Bronchial epithelial cell (primary cell): Measurements from ENCODE around the gene GFRAL. TPM values are rescaled to one million over a fixed set of nuclear protein-coding genes. Genes with fewer than 3 reads are reported as not detected.

Source experiments
- DNase-seq: peaks from one replicate; pipeline ENCODE4 v3.0.0-alpha.2; 2010; ENCODE audit warnings: low read depth
- FAIRE-seq: peaks from 2 replicates; lab custom pipeline; 2011; peaks lifted over from hg19 to GRCh38; lab: Jason Lieb, UNC
- H3K27me3 ChIP-seq: 2 replicates; pipeline ENCODE4 v1.5.1; 2011; ENCODE audit warnings: low read length; ENCODE audit not compliant: control insufficient read depth, insufficient read depth
- H3K36me3 ChIP-seq: 2 replicates; pipeline ENCODE4 v1.5.1; 2011; ENCODE audit warnings: low read length; ENCODE audit not compliant: control insufficient read depth, insufficient read depth
- H3K4me3 ChIP-seq: 2 replicates; pipeline ENCODE4 v1.5.1; 2011; ENCODE audit warnings: mild to moderate bottlenecking, low read depth, low read length, control low read depth
- total RNA-seq: library from RNA; depleted of rRNA; stranded (reverse); fragments of >200 nt; gene quantifications from 2 replicates; pipeline ENCODE4 v1.2.1, GENCODE V29; 2014
- TF ChIP-seq, protein P1 (sequence below): IDR thresholded peaks from 2 replicates; pipeline ENCODE4 v1.5.1; 2011; ENCODE audit warnings: mild to moderate bottlenecking, moderate library complexity, low read length, control low read depth, inconsistent platforms; ENCODE audit not compliant: insufficient read depth, severe bottlenecking

Gene GFRAL
- total RNA-seq, 1 donor from 2014 or later = not detected

DNA sequence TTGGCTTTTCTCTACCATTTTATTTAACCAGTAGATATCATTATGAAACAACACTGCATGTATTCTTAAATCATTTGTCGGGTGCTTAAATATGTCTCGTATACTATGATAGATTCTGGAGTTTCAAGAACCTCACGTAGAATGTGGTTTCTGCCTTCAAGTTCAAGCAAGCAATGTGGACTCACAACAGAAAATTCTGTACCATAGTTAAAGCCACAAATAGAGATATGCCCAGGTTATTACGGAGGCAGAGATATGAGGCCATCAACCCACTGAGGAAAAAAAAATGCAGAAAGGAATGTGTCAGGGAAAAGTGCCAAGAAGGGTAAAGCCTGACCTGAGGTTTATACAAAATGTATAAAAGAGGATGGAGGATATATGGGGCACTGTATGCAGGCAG is 109.9 kb downstream of the GFRAL start:
- no peak overlapping the region for H3K4me3 ChIP-seq
- TF ChIP-seq, protein P1, sequence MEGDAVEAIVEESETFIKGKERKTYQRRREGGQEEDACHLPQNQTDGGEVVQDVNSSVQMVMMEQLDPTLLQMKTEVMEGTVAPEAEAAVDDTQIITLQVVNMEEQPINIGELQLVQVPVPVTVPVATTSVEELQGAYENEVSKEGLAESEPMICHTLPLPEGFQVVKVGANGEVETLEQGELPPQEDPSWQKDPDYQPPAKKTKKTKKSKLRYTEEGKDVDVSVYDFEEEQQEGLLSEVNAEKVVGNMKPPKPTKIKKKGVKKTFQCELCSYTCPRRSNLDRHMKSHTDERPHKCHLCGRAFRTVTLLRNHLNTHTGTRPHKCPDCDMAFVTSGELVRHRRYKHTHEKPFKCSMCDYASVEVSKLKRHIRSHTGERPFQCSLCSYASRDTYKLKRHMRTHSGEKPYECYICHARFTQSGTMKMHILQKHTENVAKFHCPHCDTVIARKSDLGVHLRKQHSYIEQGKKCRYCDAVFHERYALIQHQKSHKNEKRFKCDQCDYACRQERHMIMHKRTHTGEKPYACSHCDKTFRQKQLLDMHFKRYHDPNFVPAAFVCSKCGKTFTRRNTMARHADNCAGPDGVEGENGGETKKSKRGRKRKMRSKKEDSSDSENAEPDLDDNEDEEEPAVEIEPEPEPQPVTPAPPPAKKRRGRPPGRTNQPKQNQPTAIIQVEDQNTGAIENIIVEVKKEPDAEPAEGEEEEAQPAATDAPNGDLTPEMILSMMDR = no peak
- no peaks in the 10 kb centered on the region for H3K36me3 ChIP-seq
- DNase-seq (peak; percentile 83), FAIRE-seq (no peak)
- no peaks in the 10 kb centered on the region for H3K27me3 ChIP-seq

DNA sequence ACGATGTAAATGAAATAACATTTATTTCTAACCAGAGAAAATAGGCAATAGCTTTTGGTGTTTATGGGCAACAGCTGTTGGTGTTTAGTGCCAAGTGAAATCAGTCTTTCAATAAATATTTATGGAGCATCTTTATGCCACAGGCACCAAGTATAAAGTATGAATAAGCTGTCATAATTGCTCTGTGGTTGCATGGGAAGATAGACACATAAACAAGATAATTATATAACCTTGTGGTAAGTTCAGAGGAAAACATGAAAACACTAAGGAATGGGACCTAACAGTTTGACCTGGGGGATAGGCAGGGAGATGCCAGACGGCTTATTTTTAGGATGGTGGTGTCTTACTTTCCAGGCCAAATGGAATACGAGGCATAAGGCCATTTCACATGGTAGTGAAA is 110.9 kb downstream of the GFRAL start:
- FAIRE-seq (no peak), DNase-seq (no peak)
- TF ChIP-seq, protein P1 = no peak
- Histone ChIP-seq H3K4me3 (no peak overlapping the region), H3K36me3 (no peaks in the 10 kb centered on the region), H3K27me3 (no peaks in the 10 kb centered on the region)

DNA sequence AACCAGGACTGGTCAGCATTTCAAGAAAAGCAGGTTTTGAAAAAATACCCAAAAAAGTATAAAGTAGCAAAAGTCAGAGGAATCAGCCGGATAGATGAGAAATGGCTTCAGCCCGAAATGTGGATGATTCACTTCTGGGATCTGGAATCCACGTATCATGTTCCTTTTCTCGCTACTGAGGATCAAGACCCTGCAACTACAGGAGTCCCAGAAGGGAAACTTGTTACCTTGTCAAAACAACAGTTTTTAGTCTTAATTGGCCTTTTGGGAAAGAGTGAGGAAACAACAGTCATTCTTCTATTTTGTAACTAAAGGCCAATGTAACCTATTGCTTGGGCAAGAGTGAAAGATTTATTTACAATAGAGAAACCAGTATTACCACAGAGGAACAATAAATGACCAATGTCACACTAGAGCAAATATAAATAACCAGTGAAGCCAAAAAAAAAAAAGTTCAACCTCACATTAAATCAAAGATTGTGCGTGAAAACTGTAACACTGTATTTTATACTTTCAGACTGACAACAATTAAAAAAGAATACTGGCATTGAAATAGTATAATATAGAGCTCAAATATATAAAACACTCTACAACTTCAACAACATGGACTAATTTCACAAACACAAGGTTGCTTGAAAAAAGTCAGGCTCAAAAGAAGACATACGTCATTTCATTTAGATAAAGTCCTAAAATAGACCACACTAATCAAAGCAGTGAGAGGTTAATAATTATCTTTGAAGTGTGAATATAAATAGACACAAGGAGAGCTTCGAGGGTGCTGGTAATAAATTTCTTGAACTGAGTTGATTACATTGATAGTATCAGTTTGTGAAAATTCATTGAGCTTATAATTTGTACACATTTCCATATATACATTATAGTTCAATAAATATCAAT is 116.2 kb downstream of the GFRAL start:
- no peak overlapping the region for H3K4me3 ChIP-seq
- DNase-seq = no peak
- TF ChIP-seq, protein P1 = no peak
- FAIRE-seq = no peak
- H3K36me3 ChIP-seq = no peaks in the 10 kb centered on the region
- H3K27me3 ChIP-seq = no peaks in the 10 kb centered on the region

DNA sequence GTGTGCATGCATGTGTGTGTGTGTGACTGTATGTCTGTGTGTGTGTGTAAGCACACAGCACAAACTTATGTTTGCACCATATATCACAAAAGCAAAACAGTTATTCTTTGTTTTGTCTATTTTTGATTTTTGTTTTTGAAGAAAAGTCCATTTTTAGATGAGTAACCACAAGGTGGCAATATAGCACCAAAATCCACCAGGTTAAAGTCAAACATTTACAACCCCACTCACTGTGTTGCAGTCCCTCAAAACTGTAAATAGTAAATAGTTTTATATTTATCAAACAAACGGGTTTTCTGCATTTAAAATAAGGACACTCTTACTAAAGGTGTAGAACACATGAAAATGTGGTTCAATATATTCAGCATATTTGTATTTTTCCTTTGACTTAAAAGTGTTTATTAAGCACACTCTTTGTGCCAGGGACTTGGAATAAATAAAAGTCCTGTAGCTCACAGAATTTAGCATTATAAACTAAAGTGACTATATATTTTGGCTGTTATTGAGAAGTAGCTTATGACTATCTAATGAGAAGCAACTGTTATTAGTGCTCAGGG is 118.5 kb downstream of the GFRAL start:
- Histone ChIP-seq H3K4me3 (no peak overlapping the region), H3K36me3 (no peaks in the 10 kb centered on the region), H3K27me3 (no peaks in the 10 kb centered on the region)
- FAIRE-seq = no peak
- TF ChIP-seq, protein P1 = peak; percentile 38
- DNase-seq = peak; percentile 51

DNA sequence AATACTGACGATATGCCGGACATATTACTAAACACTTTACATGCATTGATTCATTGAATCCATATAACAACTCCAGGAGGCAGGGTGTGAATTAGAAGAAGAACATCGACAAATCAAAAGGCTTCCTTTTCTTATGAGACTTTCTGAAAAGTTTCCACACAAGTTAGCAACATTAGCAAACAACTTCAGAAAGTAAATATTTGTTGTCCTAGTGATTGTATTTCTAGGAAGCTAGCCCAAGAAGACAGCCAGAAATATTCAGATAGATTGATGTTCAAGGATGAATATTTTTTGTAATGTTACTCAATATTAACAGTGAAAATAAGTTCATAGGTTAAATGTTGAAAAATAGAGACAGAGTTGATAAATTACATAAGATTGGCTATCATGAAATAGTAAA is 120.6 kb downstream of the GFRAL start:
- Histone ChIP-seq H3K4me3 (no peak overlapping the region), H3K27me3 (no peaks in the 10 kb centered on the region), H3K36me3 (no peaks in the 10 kb centered on the region)
- TF ChIP-seq, protein P1 = no peak
- DNase-seq (no peak), FAIRE-seq (no peak)
